ENCODE results near the gene KISS1. TPM values are rescaled to one million over a fixed set of nuclear protein-coding genes. Genes with fewer than 3 reads are reported as not detected.
A peak's percentile ranks its signal among the peaks of the same experiment; 100 is the strongest.

The KISS1 gene
- total RNA-seq, 1 donor from 2014 or later, result 0.60 TPM

DNA sequence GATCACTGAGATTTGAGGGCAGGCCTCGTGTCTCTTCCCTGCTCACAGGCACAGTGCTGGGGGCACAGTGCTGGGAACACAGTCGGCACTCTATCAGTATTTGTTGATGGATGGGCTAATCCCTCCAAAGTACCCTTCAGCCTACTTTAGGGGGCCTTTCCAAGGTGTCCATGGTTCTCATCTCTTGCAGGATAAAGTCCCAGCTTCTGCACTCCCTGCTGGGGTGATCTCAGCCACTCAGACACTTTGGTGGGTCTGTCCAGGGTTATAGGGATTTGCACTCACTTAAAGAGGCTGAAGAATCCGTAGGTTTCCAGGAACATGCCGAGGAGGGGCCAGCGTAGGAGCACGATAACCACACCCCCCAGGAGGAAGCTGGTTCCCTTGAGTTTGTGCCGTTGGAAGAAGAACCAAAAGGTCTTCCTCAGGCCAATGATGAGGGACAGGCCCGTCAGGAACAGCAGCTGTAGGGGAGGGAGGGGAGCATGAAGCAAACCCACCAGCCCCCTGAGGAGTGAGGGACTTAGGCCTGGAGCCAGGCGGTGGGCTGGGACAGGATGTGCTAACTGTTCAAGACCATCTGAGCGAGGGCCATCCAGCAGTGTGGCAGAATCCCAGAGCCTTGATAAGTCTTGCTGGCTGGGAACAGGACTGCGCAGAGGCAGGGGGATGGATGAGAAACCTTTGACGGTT lies 5.2 kb upstream of the KISS1 start:
- Mint-ChIP-seq H3K9me3 (no peaks in the 10 kb centered on the region), H3K27ac (no peak overlapping the region), H3K36me3 (no peaks in the 10 kb centered on the region), H3K4me3 (no peak overlapping the region), H3K4me1 (peaks cover 25% of the 10 kb centered on the region), H3K27me3 (ENCODE audit: low read depth) (peaks cover 13% of the 10 kb centered on the region)
- TF ChIP-seq, protein P1, sequence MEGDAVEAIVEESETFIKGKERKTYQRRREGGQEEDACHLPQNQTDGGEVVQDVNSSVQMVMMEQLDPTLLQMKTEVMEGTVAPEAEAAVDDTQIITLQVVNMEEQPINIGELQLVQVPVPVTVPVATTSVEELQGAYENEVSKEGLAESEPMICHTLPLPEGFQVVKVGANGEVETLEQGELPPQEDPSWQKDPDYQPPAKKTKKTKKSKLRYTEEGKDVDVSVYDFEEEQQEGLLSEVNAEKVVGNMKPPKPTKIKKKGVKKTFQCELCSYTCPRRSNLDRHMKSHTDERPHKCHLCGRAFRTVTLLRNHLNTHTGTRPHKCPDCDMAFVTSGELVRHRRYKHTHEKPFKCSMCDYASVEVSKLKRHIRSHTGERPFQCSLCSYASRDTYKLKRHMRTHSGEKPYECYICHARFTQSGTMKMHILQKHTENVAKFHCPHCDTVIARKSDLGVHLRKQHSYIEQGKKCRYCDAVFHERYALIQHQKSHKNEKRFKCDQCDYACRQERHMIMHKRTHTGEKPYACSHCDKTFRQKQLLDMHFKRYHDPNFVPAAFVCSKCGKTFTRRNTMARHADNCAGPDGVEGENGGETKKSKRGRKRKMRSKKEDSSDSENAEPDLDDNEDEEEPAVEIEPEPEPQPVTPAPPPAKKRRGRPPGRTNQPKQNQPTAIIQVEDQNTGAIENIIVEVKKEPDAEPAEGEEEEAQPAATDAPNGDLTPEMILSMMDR (IDR thresholded peaks at IDR 0.05; ENCODE audit: unreplicated experiment), result no peak
- no peak for DNase-seq (ENCODE audit: low spot score in 2 of 2, unreplicated experiment in 2 of 2)

DNA sequence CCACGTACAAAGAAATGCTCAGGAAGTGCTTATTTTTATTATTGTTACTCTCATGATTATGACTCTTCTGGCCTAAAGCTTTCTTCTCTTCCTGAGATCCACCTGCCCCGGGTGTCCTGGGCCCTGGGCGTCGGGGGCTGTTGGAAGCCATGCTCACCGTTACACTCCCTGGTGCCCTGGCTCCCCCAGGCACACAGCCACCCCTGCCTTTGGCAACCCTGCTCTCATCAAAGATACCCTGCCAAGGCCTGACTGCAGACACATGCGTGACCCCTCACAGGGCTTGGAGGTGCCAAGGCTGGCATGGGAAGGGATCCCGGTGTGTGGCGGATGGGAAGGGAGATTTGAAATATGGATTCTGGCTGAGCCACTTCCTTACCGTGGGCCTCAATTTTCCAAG lies 3.3 kb upstream of the KISS1 start:
- Mint-ChIP-seq H3K36me3 (no peaks in the 10 kb centered on the region), H3K9me3 (no peaks in the 10 kb centered on the region), H3K27me3 (ENCODE audit: low read depth) (peaks cover 10% of the 10 kb centered on the region), H3K27ac (no peak overlapping the region), H3K4me3 (no peak overlapping the region), H3K4me1 (peaks cover 23% of the 10 kb centered on the region)
- DNase-seq (ENCODE audit: low spot score in 2 of 2, unreplicated experiment in 2 of 2), result no peak
- TF ChIP-seq, protein P1 (IDR thresholded peaks at IDR 0.05; ENCODE audit: unreplicated experiment), result no peak

DNA sequence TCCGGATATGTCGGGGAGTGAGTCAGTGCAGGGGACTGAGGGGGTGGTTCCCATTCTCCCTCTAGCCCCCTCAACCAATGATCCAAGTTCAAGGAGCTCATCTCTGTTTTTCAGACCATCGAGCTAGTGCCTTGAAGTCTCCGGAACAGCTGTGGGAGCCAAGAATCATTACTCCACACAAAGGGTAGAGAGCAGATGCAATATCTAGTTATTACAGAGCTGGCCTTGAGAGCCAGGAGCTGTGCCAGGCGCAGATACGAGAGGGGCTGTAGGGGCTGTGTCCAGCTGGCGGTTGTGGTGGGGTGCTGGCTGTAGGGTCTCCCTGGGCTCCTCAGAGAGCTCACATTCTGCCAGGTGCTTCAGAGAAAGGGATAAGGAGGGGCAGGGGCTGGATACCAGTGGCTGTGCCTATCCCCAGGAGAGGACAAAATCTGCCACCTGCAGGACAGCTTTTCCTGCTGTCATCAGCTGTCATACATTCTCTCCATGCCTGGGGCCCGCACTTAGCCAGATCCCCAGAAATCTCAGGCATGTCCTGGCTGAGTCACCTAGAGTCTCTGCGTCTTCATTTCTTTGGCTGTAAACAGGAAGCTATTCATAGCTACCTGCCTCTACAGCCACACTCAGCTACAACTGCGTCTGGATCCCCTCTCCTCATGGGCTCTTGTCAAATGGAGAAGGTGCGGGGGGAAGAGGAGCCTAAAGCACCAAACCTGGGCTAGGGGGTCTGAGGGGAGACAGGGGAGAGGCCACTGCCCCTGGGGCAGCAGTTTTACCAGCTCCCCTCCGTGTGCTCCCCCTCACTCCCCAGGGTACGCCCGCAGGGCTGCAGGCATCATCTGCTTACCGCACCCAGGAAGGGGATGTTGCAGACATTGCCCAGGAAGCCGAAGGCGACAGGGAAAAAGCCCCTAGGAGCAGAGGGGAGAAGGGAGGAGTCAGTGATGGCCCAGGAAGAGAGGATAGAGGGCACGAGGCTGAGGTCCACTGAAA lies 2.4 kb upstream of the KISS1 start:
- DNase-seq (ENCODE audit: low spot score in 2 of 2, unreplicated experiment in 2 of 2), result no peak
- Mint-ChIP-seq H3K27ac (peak overlapping the region; percentile 78), H3K4me1 (peaks cover 30% of the 10 kb centered on the region), H3K4me3 (no peak overlapping the region), H3K9me3 (no peaks in the 10 kb centered on the region), H3K27me3 (ENCODE audit: low read depth) (peaks cover 10% of the 10 kb centered on the region), H3K36me3 (no peaks in the 10 kb centered on the region)
- TF ChIP-seq, protein P1 (IDR thresholded peaks at IDR 0.05; ENCODE audit: unreplicated experiment), result no peak

DNA sequence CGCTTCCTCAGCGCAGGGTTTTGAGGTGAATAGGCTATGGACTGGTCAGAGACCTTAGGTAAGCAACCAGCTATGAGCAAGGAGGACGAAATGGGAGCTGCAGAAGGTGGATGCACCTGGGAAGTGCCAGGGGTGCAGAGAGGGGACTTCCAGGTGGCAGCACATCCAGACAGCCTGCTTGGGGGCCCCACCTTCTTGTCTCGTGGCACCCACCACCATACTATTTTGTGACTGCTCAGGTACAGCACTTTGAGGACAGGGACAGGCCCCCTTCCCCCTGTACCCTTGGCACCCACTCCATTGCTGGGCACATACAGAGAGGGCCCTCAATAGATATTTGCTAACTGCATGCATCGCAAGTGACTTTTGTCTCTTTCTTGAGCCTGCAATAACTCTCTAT lies 777 bp upstream of the KISS1 start:
- Mint-ChIP-seq H3K27me3 (ENCODE audit: low read depth) (peaks cover 19% of the 10 kb centered on the region), H3K4me1 (peaks cover 30% of the 10 kb centered on the region)
- TF ChIP-seq, protein P1 (IDR thresholded peaks at IDR 0.05; ENCODE audit: unreplicated experiment), result no peak

DNA sequence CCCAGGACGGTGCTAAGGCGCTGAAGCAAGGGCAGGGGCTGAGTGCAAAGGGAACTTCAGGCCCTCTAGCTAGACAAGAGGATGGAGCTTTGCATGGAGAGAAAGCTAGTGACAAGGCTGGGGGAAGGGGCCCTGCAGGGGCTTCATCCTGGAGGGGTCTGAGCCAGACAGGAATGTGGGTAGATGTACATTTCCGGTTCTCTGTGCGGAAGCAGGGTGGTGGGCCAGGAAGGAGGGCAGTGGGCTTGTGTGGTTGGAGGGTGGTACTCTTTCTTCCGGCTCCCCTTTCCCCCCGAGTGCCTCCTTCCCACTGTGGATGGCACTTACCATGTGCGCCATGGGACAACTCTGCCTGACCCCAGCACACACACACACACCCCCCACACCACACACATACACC lies 1.5 kb downstream of the KISS1 start:
- TF ChIP-seq, protein P1 (IDR thresholded peaks at IDR 0.05; ENCODE audit: unreplicated experiment), result no peak
- no peak for DNase-seq (ENCODE audit: low spot score in 2 of 2, unreplicated experiment in 2 of 2)
- Mint-ChIP-seq H3K27me3 (ENCODE audit: low read depth) (peaks cover 25% of the 10 kb centered on the region), H3K9me3 (no peaks in the 10 kb centered on the region), H3K4me1 (peaks cover 38% of the 10 kb centered on the region), H3K27ac (no peak overlapping the region), H3K36me3 (no peaks in the 10 kb centered on the region), H3K4me3 (no peak overlapping the region)

More for the DNA sequence above, 777 bp upstream of the KISS1 start:
- no peak overlapping the region for H3K27ac Mint-ChIP-seq
- no peak overlapping the region for H3K4me3 Mint-ChIP-seq
- H3K9me3 Mint-ChIP-seq, result no peaks in the 10 kb centered on the region
- no peak for DNase-seq (ENCODE audit: low spot score in 2 of 2, unreplicated experiment in 2 of 2)
- no peaks in the 10 kb centered on the region for H3K36me3 Mint-ChIP-seq

Measured in mesothelial cell of epicardium (in vitro differentiated cells).